ENCODE results near the gene LRRC4C. TPM values are rescaled to one million over a fixed set of nuclear protein-coding genes. Genes with fewer than 3 reads are reported as not detected.

LRRC4C gene
- total and polyA plus RNA-seq, 2 donors (not counting 3 experiments of a cell fraction or from before 2014, with no cell fraction given): not detected

DNA sequence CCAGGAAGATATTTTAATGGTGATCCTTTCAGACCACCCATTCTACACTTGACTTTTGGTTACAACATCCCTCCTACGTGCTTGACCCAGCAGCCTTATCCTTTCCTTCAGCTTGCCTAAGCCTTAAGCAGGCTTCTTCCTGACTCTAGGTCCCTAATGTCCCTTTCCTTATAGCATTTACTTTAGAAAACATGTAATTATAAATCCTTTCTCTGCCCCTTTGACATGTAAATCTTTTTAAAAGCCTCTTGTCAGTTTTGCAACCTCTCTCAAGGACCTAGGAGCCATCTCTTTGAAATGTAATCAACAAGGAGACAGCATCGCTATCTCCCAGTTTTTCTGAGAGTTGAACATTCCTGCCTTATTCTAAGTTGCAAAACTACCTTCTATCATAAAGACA lies 1255.2 kb downstream of the LRRC4C start:
- no peak overlapping the region for H3K4me2 ChIP-seq (ENCODE audit: insufficient read depth, low read length)
- TF ChIP-seq GATA2 (IDR thresholded peaks at IDR 0.05; ENCODE audit: insufficient read depth, insufficient read length, low read depth, low read length) (no peak), FOS (IDR thresholded peaks at IDR 0.05; ENCODE audit: borderline replicate concordance, insufficient read depth, low read length) (no peak), POLR2A (IDR thresholded peaks at IDR 0.05; ENCODE audit: low read depth, low read length) (no peak), POLR2AphosphoS5 (IDR thresholded peaks at IDR 0.05; ENCODE audit: insufficient read depth, low read depth, low read length) (no peak), JUN (IDR thresholded peaks at IDR 0.05; ENCODE audit: borderline replicate concordance, insufficient read depth, insufficient read length, low read depth) (no peak), EZH2 (IDR thresholded peaks at IDR 0.05; ENCODE audit: borderline replicate concordance, low read depth, low read length, severe bottlenecking) (no peak), MYC (IDR thresholded peaks at IDR 0.05; ENCODE audit: low read depth, low read length) (no peak)
- TF ChIP-seq, protein P1, sequence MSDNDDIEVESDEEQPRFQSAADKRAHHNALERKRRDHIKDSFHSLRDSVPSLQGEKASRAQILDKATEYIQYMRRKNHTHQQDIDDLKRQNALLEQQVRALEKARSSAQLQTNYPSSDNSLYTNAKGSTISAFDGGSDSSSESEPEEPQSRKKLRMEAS (IDR thresholded peaks at IDR 0.05; ENCODE audit: insufficient read depth, insufficient read length): no peak
- TF ChIP-seq, protein P2, sequence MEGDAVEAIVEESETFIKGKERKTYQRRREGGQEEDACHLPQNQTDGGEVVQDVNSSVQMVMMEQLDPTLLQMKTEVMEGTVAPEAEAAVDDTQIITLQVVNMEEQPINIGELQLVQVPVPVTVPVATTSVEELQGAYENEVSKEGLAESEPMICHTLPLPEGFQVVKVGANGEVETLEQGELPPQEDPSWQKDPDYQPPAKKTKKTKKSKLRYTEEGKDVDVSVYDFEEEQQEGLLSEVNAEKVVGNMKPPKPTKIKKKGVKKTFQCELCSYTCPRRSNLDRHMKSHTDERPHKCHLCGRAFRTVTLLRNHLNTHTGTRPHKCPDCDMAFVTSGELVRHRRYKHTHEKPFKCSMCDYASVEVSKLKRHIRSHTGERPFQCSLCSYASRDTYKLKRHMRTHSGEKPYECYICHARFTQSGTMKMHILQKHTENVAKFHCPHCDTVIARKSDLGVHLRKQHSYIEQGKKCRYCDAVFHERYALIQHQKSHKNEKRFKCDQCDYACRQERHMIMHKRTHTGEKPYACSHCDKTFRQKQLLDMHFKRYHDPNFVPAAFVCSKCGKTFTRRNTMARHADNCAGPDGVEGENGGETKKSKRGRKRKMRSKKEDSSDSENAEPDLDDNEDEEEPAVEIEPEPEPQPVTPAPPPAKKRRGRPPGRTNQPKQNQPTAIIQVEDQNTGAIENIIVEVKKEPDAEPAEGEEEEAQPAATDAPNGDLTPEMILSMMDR (IDR thresholded peaks at IDR 0.05; ENCODE audit: extremely low read depth in 1 of 2, insufficient read depth in 1 of 2, low read depth in 1 of 2, low read length in 2 of 2): no peak
- FAIRE-seq: no peak
- intact Hi-C loops (cut with micrococcal nuclease) (no loop called here), dilution Hi-C loops (cut with MboI; ENCODE audit: extremely low pct_ligation_motif_present, low sequenced_read_pairs) (no loop called here)
- H3K9ac ChIP-seq (replicated peaks; ENCODE audit: extremely low read depth, insufficient read depth, low read length): no peak overlapping the region
- no peaks in the 10 kb centered on the region for H3K4me1 ChIP-seq (ENCODE audit: control insufficient read depth, extremely low read depth, insufficient read depth, low read length)
- no peak for DNase-seq (ENCODE audit: low read depth, low spot score)
- no peaks in the 10 kb centered on the region for H3K9me1 ChIP-seq (replicated peaks; ENCODE audit: control insufficient read depth, extremely low read depth, insufficient read depth, low read length)
- H3K9me3 ChIP-seq (replicated peaks; ENCODE audit: control insufficient read depth, insufficient read depth, low read length): no peaks in the 10 kb centered on the region
- no peak overlapping the region for H3K4me3 ChIP-seq (replicated peaks in 1 of 3; ENCODE audit: insufficient read depth in 1 of 3, low read depth in 1 of 3, low read length in 3 of 3)
- no peaks in the 10 kb centered on the region for H3K79me2 ChIP-seq (ENCODE audit: control insufficient read depth, insufficient read depth, low read length)
- CTCF ChIA-PET: no interaction called here
- H3K27me3 ChIP-seq (ENCODE audit: control insufficient read depth in 2 of 2, insufficient read depth in 2 of 2, low read length in 2 of 2): no peaks in the 10 kb centered on the region
- no peaks in the 10 kb centered on the region for H3K36me3 ChIP-seq (ENCODE audit: control insufficient read depth in 2 of 2, extremely low read depth in 1 of 2, insufficient read depth in 2 of 2, low read length in 2 of 2)
- H2AFZ ChIP-seq (ENCODE audit: low read depth, low read length): no peak overlapping the region
- POLR2A ChIA-PET: no interaction called here
- H3K27ac ChIP-seq (ENCODE audit: insufficient read depth, low read depth, low read length): no peak overlapping the region
- BruUV-seq (replicated peaks): no TSS peak
- no peaks in the 10 kb centered on the region for H4K20me1 ChIP-seq (replicated peaks; ENCODE audit: control insufficient read depth, extremely low read depth, insufficient read depth, low read length)

Measured in endothelial cell of umbilical vein (primary cell).